Activated naive CD8-positive, alpha-beta T cell treated with anti-CD3 and anti-CD28 coated beads for 36 hours (primary cell): ENCODE data around the gene CDRT4. TPM values are rescaled to one million over a fixed set of nuclear protein-coding genes. Genes with fewer than 3 reads are reported as not detected.

Experiments
- DNase-seq: peaks from one replicate; pipeline ENCODE4 v3.0.0; 2021
- H3K27ac Mint-ChIP-seq: one replicate; pipeline ENCODE4 v1.8.0; 2022; ENCODE audit warnings: mild to moderate bottlenecking, moderate library complexity, mixed read lengths
- H3K27me3 Mint-ChIP-seq: one replicate; pipeline ENCODE4 v1.8.0; 2022; ENCODE audit warnings: mild to moderate bottlenecking, mixed read lengths
- H3K36me3 Mint-ChIP-seq: one replicate; pipeline ENCODE4 v1.8.0; 2021; ENCODE audit warnings: mild to moderate bottlenecking, mixed read lengths
- H3K4me1 Mint-ChIP-seq: one replicate; pipeline ENCODE4 v1.8.0; 2021; ENCODE audit warnings: mixed read lengths
- H3K4me3 Mint-ChIP-seq: one replicate; pipeline ENCODE4 v1.8.0; 2022; ENCODE audit warnings: mild to moderate bottlenecking, moderate library complexity, mixed read lengths
- H3K9me3 Mint-ChIP-seq: one replicate; pipeline ENCODE4 v1.8.0; 2022; ENCODE audit warnings: mixed read lengths
- total RNA-seq, 2 experiments: library from RNA; stranded (reverse); gene quantifications; one replicate each; pipeline ENCODE4 v1.2.3, GENCODE V29; 2021

The CDRT4 gene
- total RNA-seq, 2 experiments from 2014 or later = 1.9 to 3.2 TPM

DNA sequence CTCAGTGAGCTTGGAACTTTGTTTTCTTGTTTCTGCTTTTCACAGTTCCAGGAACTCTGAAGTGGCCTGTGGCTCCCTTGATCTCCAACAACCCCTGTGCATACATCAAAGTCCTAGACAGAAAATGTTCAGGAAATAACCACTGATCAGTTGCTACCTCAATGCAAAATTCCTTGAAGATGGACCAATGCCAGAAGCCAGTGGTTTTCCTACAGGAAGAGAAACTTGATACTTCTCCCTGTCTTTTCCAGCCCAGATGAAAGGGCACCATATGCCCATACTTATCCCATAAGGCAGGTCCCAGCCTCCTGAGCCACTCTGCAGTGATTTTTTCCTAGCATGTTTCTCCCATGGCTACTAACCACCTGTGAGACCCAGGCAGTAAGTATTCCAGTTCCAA, 12.3 kb upstream of the CDRT4 start:
- no peak overlapping the region for H3K27ac Mint-ChIP-seq
- DNase-seq = no peak
- no peaks in the 10 kb centered on the region for H3K4me1 Mint-ChIP-seq
- H3K27me3 Mint-ChIP-seq = no peaks in the 10 kb centered on the region
- H3K36me3 Mint-ChIP-seq = no peaks in the 10 kb centered on the region
- H3K4me3 Mint-ChIP-seq = no peak overlapping the region
- H3K9me3 Mint-ChIP-seq = no peaks in the 10 kb centered on the region

GRCh38 chr17:15478845-15479244, 11.4 kb upstream of the CDRT4 start:
- Mint-ChIP-seq H3K4me3 (no peak overlapping the region), H3K4me1 (no peaks in the 10 kb centered on the region), H3K9me3 (no peaks in the 10 kb centered on the region), H3K27me3 (no peaks in the 10 kb centered on the region), H3K27ac (no peak overlapping the region), H3K36me3 (no peaks in the 10 kb centered on the region)
- DNase-seq = no peak

- Mint-ChIP-seq H3K4me3 (no peak overlapping the region), H3K4me1 (no peaks in the 10 kb centered on the region), H3K9me3 (no peaks in the 10 kb centered on the region), H3K36me3 (no peaks in the 10 kb centered on the region), H3K27ac (no peak overlapping the region), H3K27me3 (no peaks in the 10 kb centered on the region)
- no peak for DNase-seq
Measured at GRCh38 chr17:15475631-15476354, 8.4 kb upstream of the CDRT4 start.

DNA sequence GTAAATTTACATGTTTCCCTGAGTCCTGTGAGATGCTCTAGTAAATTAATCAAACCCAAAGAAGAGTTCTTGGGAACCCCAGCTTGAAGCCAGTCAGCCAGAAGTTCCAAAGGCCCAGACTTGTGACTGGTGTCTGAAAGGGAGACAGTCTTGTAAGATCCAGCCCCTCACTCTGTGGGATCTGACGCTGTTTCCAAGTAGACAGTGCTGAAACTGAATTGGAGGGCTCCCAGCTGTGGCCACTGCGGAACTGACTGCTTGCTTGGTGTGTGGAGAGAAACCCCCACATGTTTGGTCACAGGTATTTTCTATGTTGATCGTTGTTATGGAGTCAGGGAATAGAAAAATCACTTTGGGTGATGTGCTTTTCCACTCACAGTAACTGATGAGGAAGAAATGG, 5.5 kb upstream of the CDRT4 start:
- no peaks in the 10 kb centered on the region for H3K4me1 Mint-ChIP-seq
- H3K9me3 Mint-ChIP-seq = no peaks in the 10 kb centered on the region
- H3K4me3 Mint-ChIP-seq = no peak overlapping the region
- H3K27ac Mint-ChIP-seq = no peak overlapping the region
- no peaks in the 10 kb centered on the region for H3K36me3 Mint-ChIP-seq
- H3K27me3 Mint-ChIP-seq = no peaks in the 10 kb centered on the region
- no peak for DNase-seq

GRCh38 chr17:15470536-15470935, 3.1 kb upstream of the CDRT4 start:
- no peak for DNase-seq
- Mint-ChIP-seq H3K4me3 (no peak overlapping the region), H3K36me3 (no peaks in the 10 kb centered on the region), H3K4me1 (no peaks in the 10 kb centered on the region), H3K9me3 (no peaks in the 10 kb centered on the region), H3K27ac (no peak overlapping the region), H3K27me3 (no peaks in the 10 kb centered on the region)

GRCh38 chr17:15469260-15469659, 1.8 kb upstream of the CDRT4 start:
- H3K27ac Mint-ChIP-seq = no peak overlapping the region
- no peak overlapping the region for H3K4me3 Mint-ChIP-seq
- H3K4me1 Mint-ChIP-seq = no peaks in the 10 kb centered on the region
- DNase-seq = no peak
- no peaks in the 10 kb centered on the region for H3K36me3 Mint-ChIP-seq
- H3K9me3 Mint-ChIP-seq = no peaks in the 10 kb centered on the region
- H3K27me3 Mint-ChIP-seq = no peaks in the 10 kb centered on the region

DNA sequence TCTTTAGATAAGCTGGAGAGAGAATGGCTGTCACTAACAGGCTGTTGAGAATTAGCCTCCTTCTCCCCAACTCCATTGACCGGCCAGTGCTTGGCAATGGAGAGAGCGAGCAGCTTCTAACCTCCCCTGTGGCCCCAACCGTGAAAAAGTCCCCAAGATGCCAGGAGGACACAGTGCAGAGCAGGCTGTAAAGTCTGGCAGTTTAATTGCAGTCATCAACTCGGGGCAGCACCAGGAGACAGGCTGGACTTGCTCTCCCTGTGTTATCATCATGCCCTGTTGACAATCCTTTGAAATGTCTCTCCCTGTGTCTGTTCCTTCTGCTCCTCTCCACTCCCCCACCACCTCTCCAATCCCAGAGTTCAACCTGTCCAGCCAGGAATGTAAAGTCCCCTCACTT, 705 bp upstream of the CDRT4 start:
- no peaks in the 10 kb centered on the region for H3K27me3 Mint-ChIP-seq
- no peaks in the 10 kb centered on the region for H3K4me1 Mint-ChIP-seq
- no peak overlapping the region for H3K4me3 Mint-ChIP-seq
- H3K9me3 Mint-ChIP-seq = no peaks in the 10 kb centered on the region
- H3K27ac Mint-ChIP-seq = no peak overlapping the region
- peaks cover under 1% of the 10 kb centered on the region for H3K36me3 Mint-ChIP-seq
- DNase-seq = no peak

- Mint-ChIP-seq H3K27me3 (no peaks in the 10 kb centered on the region), H3K4me1 (no peaks in the 10 kb centered on the region), H3K36me3 (peaks cover 8% of the 10 kb centered on the region), H3K4me3 (no peak overlapping the region), H3K27ac (no peak overlapping the region), H3K9me3 (peaks cover 3% of the 10 kb centered on the region)
- no peak for DNase-seq
Measured at GRCh38 chr17:15466131-15466530, 1.3 kb downstream of the CDRT4 start.

DNA sequence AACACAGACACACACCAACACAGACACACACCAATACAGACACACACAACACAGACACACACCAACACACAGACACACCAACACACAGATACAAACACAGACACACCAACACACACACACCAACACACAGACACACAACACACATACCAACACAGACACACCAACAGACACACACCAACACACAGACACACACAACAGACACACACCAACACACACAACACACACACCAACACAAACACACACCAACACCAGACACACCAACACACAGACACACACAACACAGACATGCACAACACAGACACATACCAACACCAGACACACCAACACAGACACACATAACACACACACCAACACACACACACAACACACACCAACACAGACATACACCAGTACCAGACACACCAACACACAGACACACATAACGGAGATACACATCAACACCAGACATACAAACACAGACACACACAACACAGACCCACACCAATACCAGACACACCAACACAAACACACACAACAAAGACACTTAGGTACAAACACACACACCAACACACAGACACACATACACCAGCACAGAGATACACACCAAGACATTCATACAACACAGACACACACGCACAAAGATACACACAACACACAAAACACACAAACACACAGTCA, 2.2 kb downstream of the CDRT4 start:
- no peaks in the 10 kb centered on the region for H3K4me1 Mint-ChIP-seq
- H3K27me3 Mint-ChIP-seq = no peaks in the 10 kb centered on the region
- H3K4me3 Mint-ChIP-seq = no peak overlapping the region
- H3K9me3 Mint-ChIP-seq = peaks cover 3% of the 10 kb centered on the region
- no peak for DNase-seq
- H3K27ac Mint-ChIP-seq = no peak overlapping the region
- H3K36me3 Mint-ChIP-seq = peaks cover 11% of the 10 kb centered on the region

DNA sequence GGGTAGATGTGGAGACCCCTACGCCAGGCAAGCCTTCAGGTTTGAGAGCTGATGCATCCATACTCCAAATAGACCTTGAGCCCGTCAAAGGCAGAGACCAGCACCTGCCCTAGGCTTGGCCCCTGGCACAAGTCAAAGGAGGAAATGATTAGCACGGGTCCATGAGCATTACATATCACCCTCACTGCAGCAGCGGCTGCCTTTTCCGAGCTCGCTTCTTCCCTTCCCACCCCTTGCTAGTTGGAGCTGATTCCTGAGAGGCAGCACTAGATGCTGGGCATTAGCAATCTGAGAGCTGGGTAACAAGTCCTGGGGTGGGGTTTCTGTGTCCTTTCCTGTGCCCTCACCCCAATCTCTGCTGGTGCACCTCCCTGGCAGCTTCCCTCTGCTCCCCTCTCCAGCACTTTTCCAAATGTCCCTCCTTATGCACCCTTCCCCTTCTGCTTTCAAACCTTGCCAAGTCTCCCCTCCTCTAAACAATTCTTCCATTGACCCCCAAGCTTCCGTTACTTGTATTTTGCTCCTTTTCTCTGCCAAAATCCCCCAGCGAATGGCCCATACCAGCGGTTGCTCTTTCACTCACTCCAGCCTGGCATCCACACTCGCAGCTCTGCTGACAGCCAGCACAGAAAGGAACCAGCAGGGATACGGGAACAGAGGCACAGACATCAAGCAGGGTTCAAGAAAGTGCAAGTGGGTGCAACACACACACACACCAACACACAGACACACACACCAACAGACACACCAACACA, 3.0 kb downstream of the CDRT4 start:
- H3K4me1 Mint-ChIP-seq = no peaks in the 10 kb centered on the region
- DNase-seq = no peak
- peaks cover 3% of the 10 kb centered on the region for H3K9me3 Mint-ChIP-seq
- H3K4me3 Mint-ChIP-seq = no peak overlapping the region
- H3K27ac Mint-ChIP-seq = no peak overlapping the region
- peaks cover 13% of the 10 kb centered on the region for H3K36me3 Mint-ChIP-seq
- no peaks in the 10 kb centered on the region for H3K27me3 Mint-ChIP-seq

- no peaks in the 10 kb centered on the region for H3K27me3 Mint-ChIP-seq
- H3K4me3 Mint-ChIP-seq = no peak overlapping the region
- H3K27ac Mint-ChIP-seq = no peak overlapping the region
- no peak for DNase-seq
- H3K36me3 Mint-ChIP-seq = peaks cover 13% of the 10 kb centered on the region
- peaks cover 3% of the 10 kb centered on the region for H3K9me3 Mint-ChIP-seq
- H3K4me1 Mint-ChIP-seq = no peaks in the 10 kb centered on the region
Measured at GRCh38 chr17:15462976-15463772, 4.2 kb downstream of the CDRT4 start.

DNA sequence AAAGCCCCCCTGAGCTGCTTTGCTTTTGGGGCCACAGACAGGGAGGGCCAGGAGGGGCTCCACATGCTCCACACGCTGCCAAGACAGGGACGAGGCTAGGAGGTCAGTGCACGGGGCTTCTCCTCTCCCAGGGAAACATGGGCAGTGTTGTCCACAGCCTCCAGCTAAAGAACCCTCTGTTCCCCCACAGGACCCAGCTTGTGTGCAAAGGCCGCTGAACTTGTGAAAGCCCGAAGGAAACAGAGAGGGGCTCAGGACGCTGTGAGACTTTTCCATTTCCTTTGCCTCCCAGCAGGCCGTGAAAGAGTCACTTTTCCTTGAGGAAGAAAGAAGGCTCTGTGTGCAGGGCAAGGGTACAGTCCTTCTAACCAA, 9.7 kb downstream of the CDRT4 start:
- Mint-ChIP-seq H3K4me3 (no peak overlapping the region), H3K27me3 (no peaks in the 10 kb centered on the region), H3K27ac (no peak overlapping the region), H3K9me3 (peaks cover 8% of the 10 kb centered on the region), H3K4me1 (no peaks in the 10 kb centered on the region), H3K36me3 (peaks cover 30% of the 10 kb centered on the region)
- no peak for DNase-seq

- DNase-seq = no peak
- Mint-ChIP-seq H3K4me1 (no peaks in the 10 kb centered on the region), H3K4me3 (no peak overlapping the region), H3K9me3 (peaks cover 5% of the 10 kb centered on the region), H3K36me3 (peaks cover 27% of the 10 kb centered on the region), H3K27me3 (no peaks in the 10 kb centered on the region), H3K27ac (no peak overlapping the region)
Measured at GRCh38 chr17:15456972-15457722, 10.3 kb downstream of the CDRT4 start.

DNA sequence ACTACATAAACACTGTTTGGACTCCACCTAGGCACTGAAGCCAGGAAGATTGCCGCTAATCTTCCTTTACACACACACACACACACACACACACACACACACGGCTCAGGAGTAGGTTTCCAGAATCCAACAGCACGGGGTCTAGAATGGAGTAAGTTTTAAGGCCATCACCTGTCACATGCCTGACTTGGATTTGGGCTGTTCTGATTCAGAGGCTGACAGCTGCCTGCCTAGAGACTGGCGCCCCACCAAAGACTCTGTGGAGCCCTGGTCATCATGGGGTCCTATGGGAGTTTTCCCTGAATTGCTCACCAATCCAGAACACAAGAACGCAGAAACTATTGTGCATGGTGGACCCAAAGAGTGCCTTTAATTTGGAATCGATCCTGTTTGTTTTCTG, 10.9 kb downstream of the CDRT4 start:
- no peak for DNase-seq
- Mint-ChIP-seq H3K27me3 (no peaks in the 10 kb centered on the region), H3K9me3 (peaks cover 5% of the 10 kb centered on the region), H3K36me3 (peaks cover 27% of the 10 kb centered on the region), H3K4me3 (no peak overlapping the region), H3K4me1 (no peaks in the 10 kb centered on the region), H3K27ac (no peak overlapping the region)
